ENCODE results near the gene TFCP2L1. TPM values are rescaled to one million over a fixed set of nuclear protein-coding genes. Genes with fewer than 3 reads are reported as not detected.

TFCP2L1 gene
- total and polyA plus RNA-seq, 7 donors = 0.14 to 1.8 (median 0.53) TPM

DNA sequence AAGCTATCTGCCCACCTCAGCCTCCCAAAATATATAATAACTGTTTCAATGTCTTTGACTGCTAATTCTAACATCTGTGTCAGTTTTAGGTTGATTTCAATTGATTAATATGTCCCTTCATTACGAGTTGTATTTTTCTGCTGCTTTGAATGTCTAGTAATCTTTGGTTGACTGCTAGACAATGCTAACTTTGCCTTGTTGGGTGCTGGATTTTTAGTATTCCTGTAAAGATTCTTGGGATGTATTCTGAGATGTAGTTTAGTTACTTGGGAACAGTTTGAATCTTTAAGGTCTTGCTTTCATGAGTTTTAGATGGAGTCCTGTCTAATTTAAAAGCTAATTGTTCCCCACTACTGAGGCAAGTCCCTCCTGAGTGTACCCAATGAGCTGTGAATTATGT is 114.4 kb downstream of the TFCP2L1 start:
- H3K4me1 ChIP-seq = no peaks in the 10 kb centered on the region
- peaks cover 0 to 24% (median 0%) of the 10 kb centered on the region in 3 donors for H3K27me3 ChIP-seq (ENCODE audit: insufficient read depth in 3 of 3, low read length in 2 of 3)
- no peak for ATAC-seq
- WGBS, 3 donors = 90 to 95% (median 90%) methylated on average over 1 of the region's 1 CpG
- DNase-seq = no peak
- H3K36me3 ChIP-seq (ENCODE audit: insufficient read depth in 1 of 2, low read depth in 1 of 2) = no peaks in the 10 kb centered on the region
- no peak overlapping the region for H3K27ac ChIP-seq
- intact Hi-C loops (cut with DNase I) = no loop called here
- no peak overlapping the region for H3K4me3 ChIP-seq
- no peak for TF ChIP-seq CTCF (IDR thresholded peaks at IDR 0.05)
- peaks cover 8% of the 10 kb centered on the region for H3K9me3 ChIP-seq

DNA sequence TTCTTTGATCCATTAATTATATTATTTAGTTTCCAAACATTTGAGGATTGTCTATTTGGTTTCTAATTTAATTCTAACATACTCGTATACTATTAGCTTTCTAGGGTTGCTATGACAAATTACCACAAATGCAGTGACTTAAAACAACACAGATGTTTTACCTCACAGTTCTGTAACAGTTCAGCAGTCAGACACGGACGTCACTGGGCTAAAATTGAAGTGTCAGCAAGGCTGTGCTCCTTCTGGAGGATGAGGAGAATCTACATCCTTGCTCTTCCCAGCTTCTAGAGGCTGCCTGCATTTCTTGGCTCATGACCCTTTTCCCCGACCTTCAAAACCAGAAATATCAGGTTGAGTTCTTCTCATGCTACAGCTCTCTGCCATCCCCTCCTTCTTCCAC is 117.6 kb downstream of the TFCP2L1 start:
- no peak for TF ChIP-seq CTCF (IDR thresholded peaks at IDR 0.05)
- Histone ChIP-seq H3K27me3 (ENCODE audit: insufficient read depth in 3 of 3, low read length in 2 of 3) (peaks cover 0 to under 1% (median 0%) of the 10 kb centered on the region in 3 donors), H3K36me3 (ENCODE audit: insufficient read depth in 1 of 2, low read depth in 1 of 2) (no peaks in the 10 kb centered on the region), H3K4me1 (no peaks in the 10 kb centered on the region), H3K27ac (no peak overlapping the region), H3K9me3 (peaks cover 14% of the 10 kb centered on the region), H3K4me3 (no peak overlapping the region)
- intact Hi-C loops (cut with DNase I) = no loop called here
- DNase-seq = no peak
- no peak for ATAC-seq
- 38 to 49% (median 48%) methylated on average over 4 of the region's 4 CpGs for WGBS, 3 donors

Other genes with a start within 250 kb of the TFCP2L1 start
- gene RNU4ATAC, start 245.7 kb upstream of the TFCP2L1 start, total RNA-seq = not detected
- not detected for gene RNU4ATAC, start 245.7 kb upstream of the TFCP2L1 start, polyA plus RNA-seq

Measured in psoas muscle (tissue), 8 donors.